Stimulated activated CD8-positive, alpha-beta memory T cell treated with anti-CD3 and anti-CD28 coated beads, Interleukin-7, amount 100 ng/mL, for 24 hours (primary cell): ENCODE measurements around the gene LNPEP.

Experiments
- DNase-seq: peaks from one replicate; pipeline ENCODE4 v3.0.0-alpha.2; 2020; ENCODE audit warnings: low read depth

The LNPEP gene

GRCh38 chr5:96961053-96961452 is 25.2 kb downstream of the LNPEP start:
- DNase-seq: no peak

- DNase-seq: no peak
Measured at GRCh38 chr5:96962540-96962991, 26.7 kb downstream of the LNPEP start.

- DNase-seq: no peak
Measured at GRCh38 chr5:96963267-96963666, 27.4 kb downstream of the LNPEP start.

- DNase-seq: no peak
Measured at GRCh38 chr5:96966801-96967200, 30.9 kb downstream of the LNPEP start.

GRCh38 chr5:96967400-96967799 is 31.5 kb downstream of the LNPEP start:
- no peak for DNase-seq

- no peak for DNase-seq
Measured at GRCh38 chr5:96968074-96968473, 32.2 kb downstream of the LNPEP start.

GRCh38 chr5:96968614-96969013 is 32.7 kb downstream of the LNPEP start:
- no peak for DNase-seq

- DNase-seq: no peak
Measured at GRCh38 chr5:96969366-96969765, 33.5 kb downstream of the LNPEP start.

GRCh38 chr5:96972599-96973334 is 36.9 kb downstream of the LNPEP start:
- no peak for DNase-seq

- DNase-seq: no peak
Measured at GRCh38 chr5:96973532-96974401, 37.9 kb downstream of the LNPEP start.

- no peak for DNase-seq
Measured at GRCh38 chr5:96975656-96976055, 39.8 kb downstream of the LNPEP start.

- no peak for DNase-seq
Measured at GRCh38 chr5:96977228-96977627, 41.3 kb downstream of the LNPEP start.

- no peak for DNase-seq
Measured at GRCh38 chr5:96978812-96979449, 43.1 kb downstream of the LNPEP start.

- DNase-seq: no peak
Measured at GRCh38 chr5:96984506-96985192, 48.8 kb downstream of the LNPEP start.

- no peak for DNase-seq
Measured at GRCh38 chr5:96986450-96986849, 50.6 kb downstream of the LNPEP start.

GRCh38 chr5:96990102-96990501 is 54.2 kb downstream of the LNPEP start:
- DNase-seq: no peak

- DNase-seq: no peak
Measured at GRCh38 chr5:96991708-96992107, 55.8 kb downstream of the LNPEP start.

- DNase-seq: no peak
Measured at GRCh38 chr5:96993760-96994159, 57.9 kb downstream of the LNPEP start.

- DNase-seq: no peak
Measured at GRCh38 chr5:96994493-96994892, 58.6 kb downstream of the LNPEP start.

GRCh38 chr5:96995419-96995818 is 59.5 kb downstream of the LNPEP start:
- no peak for DNase-seq

- no peak for DNase-seq
Measured at GRCh38 chr5:96997265-96997859, 61.5 kb downstream of the LNPEP start.

- no peak for DNase-seq
Measured at GRCh38 chr5:96999856-97000255, 64.0 kb downstream of the LNPEP start.
